ENCODE results near the gene PAX5.

DNA sequence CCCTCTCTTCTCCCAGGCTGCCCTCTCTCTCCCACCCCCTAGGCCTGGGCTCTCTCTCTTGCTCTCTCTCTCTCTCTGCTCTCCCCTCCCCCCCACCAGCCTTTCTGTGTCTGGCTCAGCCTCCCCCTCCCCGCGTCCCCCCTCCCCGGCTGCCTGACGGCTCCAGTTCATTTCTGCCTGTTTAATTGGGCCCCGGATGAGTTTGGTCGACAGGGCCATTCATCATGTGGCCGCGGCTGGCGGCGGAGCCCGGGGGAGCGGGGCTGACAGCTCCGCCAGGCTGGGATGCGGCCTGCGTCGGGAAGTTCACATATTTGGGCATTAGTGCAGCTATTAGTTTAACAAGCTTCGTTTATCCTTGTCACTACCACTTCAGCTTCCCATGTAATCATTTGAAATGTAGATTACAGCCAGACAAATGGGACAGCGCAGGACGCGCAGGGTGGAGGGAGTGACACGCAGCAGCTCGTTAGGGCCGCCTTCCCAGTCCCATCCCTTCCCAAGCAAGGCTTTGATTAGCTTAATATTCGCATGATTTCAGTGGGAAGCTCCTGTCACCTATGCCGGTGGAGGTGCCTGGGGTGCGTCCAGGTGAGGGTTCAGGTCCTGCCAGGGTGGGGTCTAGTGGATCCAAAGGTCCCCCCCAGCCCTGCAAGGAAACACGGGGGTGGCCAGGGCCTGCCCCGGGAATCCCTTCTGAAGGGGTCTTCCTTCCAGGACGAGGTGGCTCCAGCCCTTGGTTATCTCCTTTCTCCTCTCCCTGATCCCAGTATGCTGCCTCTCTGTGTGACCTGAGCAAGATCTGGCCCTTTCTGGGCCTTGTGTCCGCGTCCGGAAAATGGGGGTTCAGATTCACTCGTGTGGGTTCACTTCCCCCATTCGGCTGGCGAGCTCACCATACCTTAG is 214.8 kb downstream of the PAX5 start:
- TF ChIP-seq, protein P1, sequence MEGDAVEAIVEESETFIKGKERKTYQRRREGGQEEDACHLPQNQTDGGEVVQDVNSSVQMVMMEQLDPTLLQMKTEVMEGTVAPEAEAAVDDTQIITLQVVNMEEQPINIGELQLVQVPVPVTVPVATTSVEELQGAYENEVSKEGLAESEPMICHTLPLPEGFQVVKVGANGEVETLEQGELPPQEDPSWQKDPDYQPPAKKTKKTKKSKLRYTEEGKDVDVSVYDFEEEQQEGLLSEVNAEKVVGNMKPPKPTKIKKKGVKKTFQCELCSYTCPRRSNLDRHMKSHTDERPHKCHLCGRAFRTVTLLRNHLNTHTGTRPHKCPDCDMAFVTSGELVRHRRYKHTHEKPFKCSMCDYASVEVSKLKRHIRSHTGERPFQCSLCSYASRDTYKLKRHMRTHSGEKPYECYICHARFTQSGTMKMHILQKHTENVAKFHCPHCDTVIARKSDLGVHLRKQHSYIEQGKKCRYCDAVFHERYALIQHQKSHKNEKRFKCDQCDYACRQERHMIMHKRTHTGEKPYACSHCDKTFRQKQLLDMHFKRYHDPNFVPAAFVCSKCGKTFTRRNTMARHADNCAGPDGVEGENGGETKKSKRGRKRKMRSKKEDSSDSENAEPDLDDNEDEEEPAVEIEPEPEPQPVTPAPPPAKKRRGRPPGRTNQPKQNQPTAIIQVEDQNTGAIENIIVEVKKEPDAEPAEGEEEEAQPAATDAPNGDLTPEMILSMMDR (IDR thresholded peaks at IDR 0.05) = no peak
- TF ChIP-seq POLR2A (IDR thresholded peaks at IDR 0.05) = no peak
